ENCODE data around the gene MYH9.

MYH9 gene

GRCh38 chr22:36364255-36365019, 23.3 kb downstream of the MYH9 start:
- H3K36me3 ChIP-seq (ENCODE audit: control insufficient read depth in 2 of 2, insufficient read depth in 2 of 2, low read length in 2 of 2), result peaks cover 4 to 9% of the 10 kb centered on the region in 2 donors
- peaks cover 99% of the 10 kb centered on the region for H3K4me1 ChIP-seq (ENCODE audit: control insufficient read depth, insufficient read depth, low read length)
- H3K4me3 ChIP-seq (ENCODE audit: low read length in 2 of 2), result peak overlapping the region; percentile 15 to 35
- peak overlapping the region; percentile 29 to 44 for H3K9ac ChIP-seq (ENCODE audit: low read length in 2 of 2)
- H3K27me3 ChIP-seq (ENCODE audit: control insufficient read depth in 1 of 2, insufficient read depth in 2 of 2, low read length in 2 of 2), result no peaks in the 10 kb centered on the region
- peak overlapping the region; percentile 77 for H3K27ac ChIP-seq (ENCODE audit: low read length)
- H3K9me3 ChIP-seq (ENCODE audit: control insufficient read depth in 2 of 2, low read length in 2 of 2), result no peaks in the 10 kb centered on the region

- Histone ChIP-seq H3K9ac (ENCODE audit: low read length in 2 of 2) (peak overlapping the region; percentile 44 to 47), H3K9me3 (ENCODE audit: control insufficient read depth in 2 of 2, low read length in 2 of 2) (no peaks in the 10 kb centered on the region), H3K4me1 (ENCODE audit: control insufficient read depth, insufficient read depth, low read length) (peaks cover 99% of the 10 kb centered on the region), H3K27me3 (ENCODE audit: control insufficient read depth in 1 of 2, insufficient read depth in 2 of 2, low read length in 2 of 2) (no peaks in the 10 kb centered on the region), H3K27ac (ENCODE audit: low read length) (peak overlapping the region; percentile 77), H3K36me3 (ENCODE audit: control insufficient read depth in 2 of 2, insufficient read depth in 2 of 2, low read length in 2 of 2) (peaks cover 4 to 9% of the 10 kb centered on the region in 2 donors), H3K4me3 (ENCODE audit: low read length in 2 of 2) (peak overlapping the region in 1 of 2 donors; percentile 23)
These were observed 24.3 kb downstream of the MYH9 start for GRCh38 chr22:36363349-36363981.

- no peaks in the 10 kb centered on the region for H3K9me3 ChIP-seq (ENCODE audit: control insufficient read depth in 2 of 2, low read length in 2 of 2)
- H3K36me3 ChIP-seq (ENCODE audit: control insufficient read depth in 2 of 2, insufficient read depth in 2 of 2, low read length in 2 of 2), result peaks cover 4 to 9% of the 10 kb centered on the region in 2 donors
- peak overlapping the region; percentile 44 to 47 for H3K9ac ChIP-seq (ENCODE audit: low read length in 2 of 2)
- H3K4me3 ChIP-seq (ENCODE audit: low read length in 2 of 2), result peak overlapping the region in 1 of 2 donors; percentile 23
- peaks cover 99% of the 10 kb centered on the region for H3K4me1 ChIP-seq (ENCODE audit: control insufficient read depth, insufficient read depth, low read length)
- H3K27ac ChIP-seq (ENCODE audit: low read length), result peak overlapping the region; percentile 77
- H3K27me3 ChIP-seq (ENCODE audit: control insufficient read depth in 1 of 2, insufficient read depth in 2 of 2, low read length in 2 of 2), result no peaks in the 10 kb centered on the region
These were observed 24.8 kb downstream of the MYH9 start for GRCh38 chr22:36362932-36363331.

- peaks cover 4 to 9% of the 10 kb centered on the region in 2 donors for H3K36me3 ChIP-seq (ENCODE audit: control insufficient read depth in 2 of 2, insufficient read depth in 2 of 2, low read length in 2 of 2)
- H3K9me3 ChIP-seq (ENCODE audit: control insufficient read depth in 2 of 2, low read length in 2 of 2), result no peaks in the 10 kb centered on the region
- H3K4me1 ChIP-seq (ENCODE audit: control insufficient read depth, insufficient read depth, low read length), result peaks cover 99% of the 10 kb centered on the region
These were observed 25.7 kb downstream of the MYH9 start for GRCh38 chr22:36362075-36362474.

GRCh38 chr22:36360871-36361383, 26.8 kb downstream of the MYH9 start:
- Histone ChIP-seq H3K27me3 (ENCODE audit: control insufficient read depth in 1 of 2, insufficient read depth in 2 of 2, low read length in 2 of 2) (no peaks in the 10 kb centered on the region), H3K4me3 (ENCODE audit: low read length in 2 of 2) (peak overlapping the region; percentile 50 to 52), H3K9me3 (ENCODE audit: control insufficient read depth in 2 of 2, low read length in 2 of 2) (no peaks in the 10 kb centered on the region), H3K4me1 (ENCODE audit: control insufficient read depth, insufficient read depth, low read length) (peaks cover 99% of the 10 kb centered on the region), H3K27ac (ENCODE audit: low read length) (peak overlapping the region; percentile 77), H3K9ac (ENCODE audit: low read length in 2 of 2) (peak overlapping the region; percentile 34 to 36), H3K36me3 (ENCODE audit: control insufficient read depth in 2 of 2, insufficient read depth in 2 of 2, low read length in 2 of 2) (peaks cover 0 to 7% of the 10 kb centered on the region in 2 donors)

More at GRCh38 chr22:36362075-36362474, 25.7 kb downstream of the MYH9 start:
- H3K27me3 ChIP-seq (ENCODE audit: control insufficient read depth in 1 of 2, insufficient read depth in 2 of 2, low read length in 2 of 2), result no peaks in the 10 kb centered on the region
- H3K9ac ChIP-seq (ENCODE audit: low read length in 2 of 2), result peak overlapping the region; percentile 40 to 42
- H3K4me3 ChIP-seq (ENCODE audit: low read length in 2 of 2), result peak overlapping the region; percentile 22 to 42
- H3K27ac ChIP-seq (ENCODE audit: low read length), result peak overlapping the region; percentile 77

GRCh38 chr22:36360011-36360410, 27.8 kb downstream of the MYH9 start:
- peak overlapping the region; percentile 77 for H3K27ac ChIP-seq (ENCODE audit: low read length)
- H3K27me3 ChIP-seq (ENCODE audit: control insufficient read depth in 1 of 2, insufficient read depth in 2 of 2, low read length in 2 of 2), result no peaks in the 10 kb centered on the region
- peak overlapping the region in 1 of 2 donors; percentile 35 for H3K4me3 ChIP-seq (ENCODE audit: low read length in 2 of 2)
- peaks cover 0 to 7% of the 10 kb centered on the region in 2 donors for H3K36me3 ChIP-seq (ENCODE audit: control insufficient read depth in 2 of 2, insufficient read depth in 2 of 2, low read length in 2 of 2)
- H3K4me1 ChIP-seq (ENCODE audit: control insufficient read depth, insufficient read depth, low read length), result peaks cover 99% of the 10 kb centered on the region
- no peaks in the 10 kb centered on the region for H3K9me3 ChIP-seq (ENCODE audit: control insufficient read depth in 2 of 2, low read length in 2 of 2)
- no peak overlapping the region for H3K9ac ChIP-seq (ENCODE audit: low read length in 2 of 2)

GRCh38 chr22:36359470-36359996, 28.2 kb downstream of the MYH9 start:
- Histone ChIP-seq H3K27me3 (ENCODE audit: control insufficient read depth in 1 of 2, insufficient read depth in 2 of 2, low read length in 2 of 2) (no peaks in the 10 kb centered on the region), H3K27ac (ENCODE audit: low read length) (peak overlapping the region; percentile 77), H3K4me3 (ENCODE audit: low read length in 2 of 2) (peak overlapping the region; percentile 3 to 35), H3K9ac (ENCODE audit: low read length in 2 of 2) (peak overlapping the region in 1 of 2 donors; percentile 13), H3K9me3 (ENCODE audit: control insufficient read depth in 2 of 2, low read length in 2 of 2) (no peaks in the 10 kb centered on the region), H3K4me1 (ENCODE audit: control insufficient read depth, insufficient read depth, low read length) (peaks cover 99% of the 10 kb centered on the region), H3K36me3 (ENCODE audit: control insufficient read depth in 2 of 2, insufficient read depth in 2 of 2, low read length in 2 of 2) (peaks cover 0 to 7% of the 10 kb centered on the region in 2 donors)

- Histone ChIP-seq H3K27ac (ENCODE audit: low read length) (peak overlapping the region; percentile 77), H3K36me3 (ENCODE audit: control insufficient read depth in 2 of 2, insufficient read depth in 2 of 2, low read length in 2 of 2) (peaks cover 0 to 7% of the 10 kb centered on the region in 2 donors), H3K4me3 (ENCODE audit: low read length in 2 of 2) (no peak overlapping the region), H3K9me3 (ENCODE audit: control insufficient read depth in 2 of 2, low read length in 2 of 2) (no peaks in the 10 kb centered on the region), H3K27me3 (ENCODE audit: control insufficient read depth in 1 of 2, insufficient read depth in 2 of 2, low read length in 2 of 2) (no peaks in the 10 kb centered on the region), H3K9ac (ENCODE audit: low read length in 2 of 2) (peak overlapping the region; percentile 13 to 29), H3K4me1 (ENCODE audit: control insufficient read depth, insufficient read depth, low read length) (peaks cover 97% of the 10 kb centered on the region)
These were observed 29.0 kb downstream of the MYH9 start for GRCh38 chr22:36358533-36359469.

GRCh38 chr22:36356708-36357624, 30.8 kb downstream of the MYH9 start:
- peak overlapping the region; percentile 77 for H3K27ac ChIP-seq (ENCODE audit: low read length)
- H3K4me3 ChIP-seq (ENCODE audit: low read length in 2 of 2), result peak overlapping the region in 1 of 2 donors; percentile 49
- H3K4me1 ChIP-seq (ENCODE audit: control insufficient read depth, insufficient read depth, low read length), result peaks cover 97% of the 10 kb centered on the region
- H3K36me3 ChIP-seq (ENCODE audit: control insufficient read depth in 2 of 2, insufficient read depth in 2 of 2, low read length in 2 of 2), result no peaks in the 10 kb centered on the region
- peak overlapping the region; percentile 29 to 58 for H3K9ac ChIP-seq (ENCODE audit: low read length in 2 of 2)
- H3K9me3 ChIP-seq (ENCODE audit: control insufficient read depth in 2 of 2, low read length in 2 of 2), result no peaks in the 10 kb centered on the region
- H3K27me3 ChIP-seq (ENCODE audit: control insufficient read depth in 1 of 2, insufficient read depth in 2 of 2, low read length in 2 of 2), result no peaks in the 10 kb centered on the region
